Measurements from ENCODE around the gene ARFGEF2.
"Not testable (repeated sequence)": the region's sequence is repeated elsewhere in the genome, so short reads cannot be mapped to it uniquely, and the experiment has no call there.

Gene ARFGEF2

GRCh38 chr20:48928832-48929725, 7.6 kb downstream of the ARFGEF2 start:
- DNase-seq (ENCODE audit: low spot score) = no peak

GRCh38 chr20:48930035-48930434, 8.5 kb downstream of the ARFGEF2 start:
- DNase-seq (ENCODE audit: low spot score) = no peak

GRCh38 chr20:48930878-48931277, 9.4 kb downstream of the ARFGEF2 start:
- no peak for DNase-seq (ENCODE audit: low spot score)

GRCh38 chr20:48931527-48932374, 10.2 kb downstream of the ARFGEF2 start:
- DNase-seq (ENCODE audit: low spot score) = no peak

GRCh38 chr20:48932375-48932941, 10.9 kb downstream of the ARFGEF2 start:
- DNase-seq (ENCODE audit: low spot score) = no peak

GRCh38 chr20:48933017-48933766, 11.7 kb downstream of the ARFGEF2 start:
- no peak for DNase-seq (ENCODE audit: low spot score)

- not testable (repeated sequence) for DNase-seq (ENCODE audit: low spot score)
Observed at GRCh38 chr20:48934273-48934877, 12.9 kb downstream of the ARFGEF2 start.

- not testable (repeated sequence) for DNase-seq (ENCODE audit: low spot score)
Observed at GRCh38 chr20:48934966-48935365, 13.5 kb downstream of the ARFGEF2 start.

- DNase-seq (ENCODE audit: low spot score) = not testable (repeated sequence)
Observed at GRCh38 chr20:48936178-48936577, 14.7 kb downstream of the ARFGEF2 start.

GRCh38 chr20:48937674-48938073, 16.2 kb downstream of the ARFGEF2 start:
- DNase-seq (ENCODE audit: low spot score) = no peak

- DNase-seq (ENCODE audit: low spot score) = no peak
Observed at GRCh38 chr20:48938670-48939069, 17.2 kb downstream of the ARFGEF2 start.

GRCh38 chr20:48940170-48940569, 18.7 kb downstream of the ARFGEF2 start:
- no peak for DNase-seq (ENCODE audit: low spot score)

- no peak for DNase-seq (ENCODE audit: low spot score)
Observed at GRCh38 chr20:48941467-48941866, 20.0 kb downstream of the ARFGEF2 start.

- no peak for DNase-seq (ENCODE audit: low spot score)
Observed at GRCh38 chr20:48942730-48943129, 21.2 kb downstream of the ARFGEF2 start.

GRCh38 chr20:48944663-48945297, 23.3 kb downstream of the ARFGEF2 start:
- no peak for DNase-seq (ENCODE audit: low spot score)

- no peak for DNase-seq (ENCODE audit: low spot score)
Observed at GRCh38 chr20:48945840-48946514, 24.5 kb downstream of the ARFGEF2 start.

- no peak for DNase-seq (ENCODE audit: low spot score)
Observed at GRCh38 chr20:48948612-48949011, 27.1 kb downstream of the ARFGEF2 start.

GRCh38 chr20:48949304-48950170, 28.0 kb downstream of the ARFGEF2 start:
- DNase-seq (ENCODE audit: low spot score) = no peak

GRCh38 chr20:48951041-48951440, 29.5 kb downstream of the ARFGEF2 start:
- no peak for DNase-seq (ENCODE audit: low spot score)

Data from putamen (tissue), 1 donor.